ENCODE results near the gene CRIP1.

CRIP1 gene

DNA sequence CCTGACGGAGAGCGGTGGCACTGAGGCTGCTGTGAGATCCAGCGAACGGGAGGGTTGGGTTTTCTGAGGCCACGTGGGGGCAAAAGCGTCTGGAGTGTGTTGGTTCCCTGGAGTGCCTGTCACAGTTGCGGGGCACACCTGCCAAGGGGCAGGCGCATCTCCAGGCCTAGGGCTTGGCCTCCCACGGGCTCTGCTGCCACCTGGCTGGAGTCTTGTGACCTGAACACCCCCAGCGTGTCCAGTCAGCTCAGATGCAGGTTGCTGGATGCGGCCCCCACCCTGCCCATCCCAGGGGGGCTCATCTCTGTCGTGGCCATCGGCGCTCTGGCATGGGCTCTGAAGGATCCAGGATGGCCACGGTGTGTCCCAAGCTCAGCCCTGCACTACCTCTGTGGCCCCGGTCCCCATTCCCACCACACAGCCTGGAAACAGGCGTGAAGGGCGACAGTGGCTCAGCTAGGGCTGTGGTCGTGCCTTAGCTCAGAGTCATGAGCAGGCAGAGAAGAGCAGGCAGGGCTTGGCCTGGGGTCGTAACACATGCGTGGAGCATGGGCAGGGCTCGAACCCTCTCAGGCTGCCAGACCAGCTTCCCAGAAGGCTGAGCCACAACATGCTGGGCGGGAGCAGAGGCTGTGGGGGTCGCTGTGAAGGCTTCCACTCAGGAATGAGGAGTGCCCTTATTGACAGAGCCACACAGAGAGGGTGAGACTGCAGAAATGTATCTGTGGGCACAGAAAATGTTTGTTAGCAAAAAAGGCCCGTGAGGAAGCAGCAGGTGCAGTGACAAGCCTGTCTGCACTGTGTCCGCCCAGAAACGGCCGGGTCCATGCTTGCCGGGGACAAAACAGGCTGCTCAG, 35.6 kb upstream of the CRIP1 start:
- no peak for DNase-seq (ENCODE audit: low spot score)

DNA sequence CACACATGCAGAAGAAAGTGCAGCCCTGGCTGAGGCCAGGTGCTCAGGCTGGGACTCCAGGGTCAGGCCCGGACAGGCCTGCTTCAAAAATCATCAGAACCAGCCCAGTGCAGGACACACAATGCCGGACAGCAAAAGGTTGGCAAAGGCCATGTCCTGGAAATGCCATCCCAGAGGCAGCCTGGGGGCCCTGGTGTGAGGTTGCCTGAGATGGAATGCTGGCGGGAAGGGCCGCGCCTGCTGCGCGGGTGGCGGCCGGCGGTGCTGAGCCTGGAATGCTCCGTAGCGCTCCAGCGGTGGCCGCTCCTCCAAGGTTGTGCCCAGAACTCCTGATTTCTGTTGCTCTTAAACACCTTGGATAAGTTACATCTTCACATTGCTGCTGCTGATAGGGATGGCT, 33.7 kb upstream of the CRIP1 start:
- no peak for DNase-seq (ENCODE audit: low spot score)

GRCh38 chr14:105453847-105454246, 32.8 kb upstream of the CRIP1 start:
- no peak for DNase-seq (ENCODE audit: low spot score)

- DNase-seq (ENCODE audit: low spot score) = no peak
Measured at GRCh38 chr14:105455086-105455640, 31.5 kb upstream of the CRIP1 start.

- no peak for DNase-seq (ENCODE audit: low spot score)
Measured at GRCh38 chr14:105455766-105456660, 30.7 kb upstream of the CRIP1 start.

- DNase-seq (ENCODE audit: low spot score) = no peak
Measured at GRCh38 chr14:105456736-105457617, 29.7 kb upstream of the CRIP1 start.

GRCh38 chr14:105458010-105458409, 28.7 kb upstream of the CRIP1 start:
- DNase-seq (ENCODE audit: low spot score) = no peak

GRCh38 chr14:105458571-105458970, 28.1 kb upstream of the CRIP1 start:
- DNase-seq (ENCODE audit: low spot score) = no peak

DNA sequence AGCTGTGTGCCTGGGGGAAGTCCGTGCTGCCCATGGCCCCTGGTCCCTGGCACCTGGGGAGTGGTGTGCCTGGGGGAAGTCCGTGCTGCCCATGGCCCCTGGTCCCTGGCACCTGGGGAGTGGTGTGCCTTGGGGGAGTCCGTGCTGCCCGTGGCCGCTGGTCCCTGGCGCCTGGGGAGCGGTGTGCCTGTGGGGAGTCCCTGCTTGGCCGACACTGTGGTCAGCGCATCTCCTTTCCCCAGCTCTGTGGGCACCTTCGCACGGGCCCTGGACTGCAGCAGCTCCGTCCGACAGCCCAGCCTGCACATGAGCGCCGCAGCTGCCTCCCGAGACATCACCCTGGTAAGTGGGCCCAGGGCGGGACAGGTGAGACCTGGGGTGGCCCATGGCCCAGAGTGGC, 26.6 kb upstream of the CRIP1 start:
- DNase-seq (ENCODE audit: low spot score) = no peak

DNA sequence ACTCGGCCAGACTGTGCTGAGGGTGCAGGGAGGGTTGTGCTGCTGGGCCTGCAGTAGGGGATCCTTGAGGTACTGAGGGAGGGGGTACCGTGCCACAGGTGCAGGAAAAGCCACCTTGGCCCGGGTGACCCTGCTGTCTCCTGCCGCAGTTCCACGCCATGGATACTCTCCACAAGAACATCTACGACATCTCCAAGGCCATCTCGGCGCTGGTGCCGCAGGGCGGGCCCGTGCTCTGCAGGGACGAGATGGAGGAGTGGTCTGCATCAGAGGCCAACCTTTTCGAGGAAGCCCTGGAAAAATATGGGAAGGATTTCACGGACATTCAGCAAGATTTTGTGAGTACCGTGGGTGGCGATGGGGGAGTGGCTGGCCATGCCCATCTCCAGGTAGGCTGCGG, 26.1 kb upstream of the CRIP1 start:
- no peak for DNase-seq (ENCODE audit: low spot score)

DNA sequence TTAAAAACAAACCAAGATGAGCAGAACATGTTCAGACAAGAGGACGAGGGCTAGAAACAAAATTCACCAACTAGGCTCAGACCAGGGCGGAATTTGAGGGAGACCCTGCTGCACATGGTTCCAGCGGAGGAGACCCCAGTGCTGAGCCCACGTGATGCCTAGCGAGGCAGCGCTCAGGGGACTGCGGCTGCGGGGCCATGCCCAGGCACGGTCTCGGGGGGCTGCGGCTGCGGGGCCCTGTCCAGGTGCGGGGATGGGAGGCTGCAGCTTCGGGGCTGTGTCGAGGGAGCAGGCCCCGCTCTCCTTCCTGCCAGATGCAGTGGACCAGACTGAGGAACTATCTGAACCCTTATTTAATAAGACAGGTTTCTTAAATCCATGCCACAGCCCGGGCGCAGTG, 24.8 kb upstream of the CRIP1 start:
- DNase-seq (ENCODE audit: low spot score) = no peak

- DNase-seq (ENCODE audit: low spot score) = no peak
Measured at GRCh38 chr14:105464501-105464900, 22.2 kb upstream of the CRIP1 start.

DNA sequence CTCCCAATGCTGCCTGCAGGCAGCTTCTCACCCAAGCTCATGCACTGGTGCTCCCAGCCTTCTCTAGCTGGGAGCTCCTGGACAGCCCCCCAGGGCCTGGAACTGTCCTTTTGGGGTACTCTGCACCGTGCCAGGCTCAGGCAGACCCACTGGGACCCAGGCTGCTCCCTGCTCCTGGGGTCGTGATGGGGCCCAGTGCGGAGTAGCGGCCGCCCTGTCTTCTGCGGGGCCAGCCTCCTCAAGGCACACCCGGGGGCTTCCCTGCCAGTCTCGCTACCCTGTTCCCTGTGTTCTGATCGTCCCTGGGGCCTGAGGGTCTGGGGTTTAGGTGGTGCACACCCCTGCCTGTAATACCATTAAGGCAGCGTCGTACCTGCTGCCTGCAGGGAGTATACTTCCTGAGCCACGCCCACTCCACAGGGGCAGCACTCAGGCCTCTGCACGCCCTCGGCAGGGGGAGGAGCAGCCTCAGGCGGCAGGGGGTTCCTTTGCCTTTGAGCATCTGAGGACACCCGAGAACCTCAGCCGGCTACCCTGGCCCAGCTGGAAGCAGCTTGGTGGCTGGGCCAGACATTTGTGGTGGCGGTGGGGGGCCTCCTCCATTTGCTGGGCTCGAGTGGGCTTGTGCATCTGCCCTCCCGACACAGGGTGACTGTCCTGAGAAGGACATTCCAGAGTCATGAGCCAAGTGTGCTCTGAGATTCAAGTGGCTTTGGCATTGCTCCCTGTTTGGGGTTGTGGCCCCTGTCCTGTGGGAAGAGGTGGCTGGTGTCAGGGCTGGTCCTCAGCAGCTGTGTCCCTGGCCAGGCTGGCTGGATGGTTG, 21.3 kb upstream of the CRIP1 start:
- DNase-seq (ENCODE audit: low spot score) = no peak

DNA sequence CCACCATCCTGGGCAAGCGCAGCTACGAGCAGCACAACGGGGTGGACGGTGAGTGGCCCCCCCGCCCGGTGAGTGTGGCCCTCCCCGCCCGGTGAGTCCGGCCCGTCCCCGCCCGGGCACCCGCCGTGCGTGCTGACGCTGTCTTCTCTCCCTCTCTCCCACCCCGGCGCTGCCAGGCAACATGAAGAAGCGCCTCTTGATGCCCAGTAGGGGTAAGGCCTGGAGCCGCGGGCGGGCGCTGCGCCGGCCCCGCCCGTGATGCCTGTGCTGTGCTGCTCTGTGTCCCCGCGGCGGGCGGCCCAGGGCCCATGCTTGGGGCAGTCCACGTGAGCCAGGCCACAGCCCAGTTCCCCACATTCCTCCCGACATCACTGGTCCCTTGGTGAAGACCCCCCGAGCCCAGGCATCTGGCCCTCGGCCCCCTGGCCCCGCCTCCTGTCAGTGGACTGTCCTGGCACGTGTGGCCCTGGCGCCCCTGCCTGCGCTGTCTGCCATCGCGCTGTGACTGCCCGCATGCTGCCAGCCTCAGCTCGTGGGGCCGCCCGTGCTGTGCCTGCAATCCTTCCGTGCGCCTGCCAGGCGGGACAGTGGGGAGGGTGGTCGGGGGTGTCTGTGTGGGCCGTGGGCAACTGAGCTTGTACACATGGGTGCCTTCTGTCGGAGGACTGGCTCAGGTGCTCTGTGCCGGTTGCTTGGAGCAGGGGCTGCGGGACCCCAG, 20.0 kb upstream of the CRIP1 start:
- no peak for DNase-seq (ENCODE audit: low spot score)

DNA sequence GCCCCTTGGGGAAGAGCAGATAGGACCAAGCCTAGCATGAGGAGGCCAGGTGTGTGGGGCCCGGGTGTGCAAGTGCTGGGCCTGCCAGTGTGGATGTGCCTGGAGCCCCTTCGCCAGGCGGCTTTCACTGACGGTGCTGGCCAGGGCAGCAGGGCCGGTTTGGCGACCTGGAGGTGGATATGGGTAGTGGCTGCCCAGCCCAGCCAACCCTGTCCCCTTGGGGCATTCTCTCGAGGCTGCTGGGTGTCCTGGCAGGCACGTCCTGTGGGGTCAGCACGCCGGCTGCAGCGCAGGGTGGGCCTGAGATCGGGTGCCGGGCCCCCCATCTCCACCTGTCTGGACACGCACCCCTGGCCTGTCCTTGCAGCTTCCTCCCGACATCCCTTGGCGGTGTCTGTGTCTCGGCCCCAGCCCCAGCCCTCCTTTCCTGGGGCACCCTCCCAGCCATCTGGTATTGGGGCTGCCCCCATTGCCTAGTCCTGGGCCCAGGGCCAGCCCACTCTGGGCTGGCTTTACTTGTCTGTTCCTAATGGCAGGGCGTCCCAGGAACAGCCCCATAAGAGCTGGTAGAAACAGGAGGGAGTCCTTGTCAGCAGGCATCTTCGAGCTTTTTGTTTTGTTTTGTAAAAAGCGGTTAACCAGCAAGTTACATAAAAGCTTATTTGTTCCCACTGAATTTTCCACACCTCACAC, 19.3 kb upstream of the CRIP1 start:
- DNase-seq (ENCODE audit: low spot score) = no peak

- no peak for DNase-seq (ENCODE audit: low spot score)
Measured at GRCh38 chr14:105467942-105468471, 18.7 kb upstream of the CRIP1 start.

DNA sequence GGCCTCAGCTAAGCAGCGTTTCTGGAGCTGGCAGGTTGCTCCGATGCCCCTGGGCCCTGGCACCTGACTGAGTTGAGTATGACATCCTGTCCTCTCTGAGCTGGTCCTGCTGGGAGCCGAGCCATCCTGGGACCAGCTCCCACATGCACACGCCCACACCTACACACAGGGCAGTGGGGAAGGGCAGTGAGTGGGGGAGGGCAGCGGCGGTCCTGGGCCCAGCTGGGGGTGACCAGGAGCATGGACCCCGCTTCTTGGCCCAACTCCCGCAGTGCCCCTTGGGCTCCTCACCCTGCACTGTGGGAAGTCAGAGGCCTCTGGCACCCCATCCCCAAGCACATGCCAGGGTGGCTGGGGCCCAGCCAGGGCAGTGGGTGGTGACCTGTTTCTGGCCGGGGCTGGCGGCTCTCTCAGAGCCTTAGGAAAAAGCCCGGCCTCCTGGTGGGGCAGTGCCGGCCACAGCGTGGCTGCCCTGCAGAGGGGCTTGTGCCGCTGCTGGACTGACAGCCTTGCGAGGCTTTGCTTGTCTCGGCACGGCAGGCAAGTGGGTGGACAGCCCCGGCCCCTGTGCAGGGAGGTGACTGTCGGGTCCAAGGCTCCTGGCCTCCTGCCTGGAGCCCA, 18.0 kb upstream of the CRIP1 start:
- DNase-seq (ENCODE audit: low spot score) = no peak

GRCh38 chr14:105469456-105470349, 17.0 kb upstream of the CRIP1 start:
- no peak for DNase-seq (ENCODE audit: low spot score)
